GM12878 (cell line): ENCODE data around the gene SMARCD3. TPM values are rescaled to one million over a fixed set of nuclear protein-coding genes. Genes with fewer than 3 reads are reported as not detected.

Experiments
- ATAC-seq: fragments of 200-7000 bp; cut with Tn5 transposase; 3 replicates; pipeline ENCODE4 v1.9.1; 2020; ENCODE audit warnings: mild to moderate bottlenecking, moderate library complexity
- BruUV-seq: library from RNA; stranded (reverse); fragments of 400-500 nt; replicated peaks from 2 replicates; lab custom pipeline; 2021; lab: Mats Ljungman, UMichigan
- CTCF ChIA-PET: fragments of 300-600 bp; sonication (Branson Sonifier 250); formaldehyde crosslinking; extraction: SDS; loops from one replicate; lab custom pipeline; 2021; ENCODE audit warnings: inconsistent platforms; lab: Yijun Ruan, JAX
- POLR2A ChIA-PET: fragments of 350-600 bp; formaldehyde crosslinking; extraction: SDS; loops from one replicate; lab custom pipeline; 2021; ENCODE audit warnings: inconsistent platforms; lab: Charles Lee
- RAD21 ChIA-PET: fragments of 300-600 bp; sonication (Branson Sonifier 250); formaldehyde crosslinking; loops from one replicate; lab custom pipeline; 2023; ENCODE audit warnings: antibody characterized with exemption; ENCODE audit not compliant: unreplicated experiment; lab: Charles Lee
- SMC1A ChIA-PET: fragments of 300-600 bp; sonication (Branson Sonifier 250); formaldehyde crosslinking; loops from one replicate; lab custom pipeline; 2023; ENCODE audit not compliant: unreplicated experiment, uncharacterized antibody; lab: Charles Lee
- DNase-seq: peaks from one replicate; pipeline ENCODE4 v3.0.0-alpha.2; 2011; ENCODE audit warnings: low read depth, low spot score
- FAIRE-seq: peaks from 3 replicates; lab custom pipeline; 2011; peaks lifted over from hg19 to GRCh38; lab: Jason Lieb, UNC
- H2AFZ ChIP-seq: 2 replicates; pipeline ENCODE4 v1.6.0; 2011; ENCODE audit warnings: low read depth, low read length, control low read depth; ENCODE audit not compliant: control insufficient read depth
- H3K27ac ChIP-seq: 2 replicates; pipeline ENCODE4 v1.5.1; 2011; ENCODE audit warnings: control low read depth; ENCODE audit not compliant: control insufficient read depth, insufficient read depth
- H3K27me3 ChIP-seq, 2 experiments: replicated peaks in 1 of 2; 2 replicates each; pipeline versions ENCODE4 v1.6.0 to v1.6.1; 2011; ENCODE audit warnings: low read length in 1 of 2; ENCODE audit not compliant: control insufficient read depth in 2 of 2, insufficient read depth in 2 of 2
- H3K36me3 ChIP-seq, 2 experiments: 2 replicates each; pipeline ENCODE4 v1.5.1; 2011; ENCODE audit warnings: low read length in 1 of 2; ENCODE audit not compliant: control insufficient read depth in 2 of 2, insufficient read depth in 2 of 2
- H3K4me1 ChIP-seq: 2 replicates; pipeline ENCODE4 v1.6.1; 2011; ENCODE audit warnings: mild to moderate bottlenecking, low read length, moderate library complexity, mixed read lengths; ENCODE audit not compliant: control insufficient read depth, insufficient read depth
- H3K4me2 ChIP-seq: 2 replicates; pipeline ENCODE4 v1.6.0; 2011; ENCODE audit warnings: control low read depth; ENCODE audit not compliant: control insufficient read depth, insufficient read depth
- H3K4me3 ChIP-seq: fragments of 200-600 bp; sonication (generic); 2 replicates; pipeline ENCODE4 v1.5.1; 2016
- H3K79me2 ChIP-seq: 2 replicates; pipeline ENCODE4 v1.6.0; 2011; ENCODE audit warnings: low read length; ENCODE audit not compliant: control insufficient read depth, insufficient read depth
- H3K9ac ChIP-seq: 2 replicates; pipeline ENCODE4 v1.8.0; 2011; ENCODE audit warnings: low read length, control low read depth, mixed read lengths; ENCODE audit not compliant: control insufficient read depth, insufficient read depth
- H3K9me3 ChIP-seq: replicated peaks from 3 replicates; pipeline ENCODE4 v1.5.1; 2011; ENCODE audit warnings: mild to moderate bottlenecking, low read length; ENCODE audit not compliant: control insufficient read depth, insufficient read depth
- H4K20me1 ChIP-seq: 2 replicates; pipeline ENCODE4 v1.6.0; 2011; ENCODE audit not compliant: control insufficient read depth, insufficient read depth
- ETV6 ChIP-seq, 2 experiments: fragments of 450-650 bp in 1 of 2; IDR thresholded peaks in 1 of 2; conservative IDR thresholded peaks in 1 of 2; 2 replicates each; pipeline ENCODE4 v1.6.1; 2014; ENCODE audit warnings: antibody characterized with exemption in 1 of 2, borderline replicate concordance in 1 of 2, low read depth in 1 of 2, mild to moderate bottlenecking in 1 of 2, moderate library complexity in 1 of 2
- JUNB ChIP-seq: IDR thresholded peaks from 2 replicates; pipeline ENCODE4 v1.6.1; 2016; ENCODE audit warnings: antibody characterized with exemption, mild to moderate bottlenecking
- KLF5 ChIP-seq: fragments of 450-650 bp; IDR thresholded peaks from 2 replicates; pipeline ENCODE4 v1.6.1; 2014; ENCODE audit warnings: mild to moderate bottlenecking; ENCODE audit not compliant: partially characterized antibody
- WGBS: methylation state at CpG from one replicate; pipeline ENCODE4 v1.1.6; 2016; ENCODE audit warnings: low lambda C conversion rate; ENCODE audit not compliant: insufficient replicate concordance, insufficient coverage; ENCODE audit errors: missing lambda C conversion rate; 5-methylcytosine and 5-hydroxymethylcytosine counted together
- in situ Hi-C: fragments of 300-500 bp; cut with MboI; formaldehyde crosslinking; loops from 9 replicates; pipeline ENCODE4 v1.14.3; 2018; ENCODE audit warnings: mixed read lengths
- intact Hi-C: fragments of 100-400 bp; cut with micrococcal nuclease; formaldehyde crosslinking; loops from one replicate; pipeline ENCODE4 v1.14.2; 2022; ENCODE audit not compliant: unreplicated experiment
- microRNA counts: library from miRNA; unstranded; fragments of <30 nt; microRNA quantifications from one replicate; lab custom pipeline; 2016
- polyA plus RNA-seq, 11 experiments: library from polyadenylated mRNA; depleted of rRNA in 4 of 11; unstranded in 6 of 11; stranded (reverse) in 5 of 11; fragments of >200 nt; fragmentation: Nextera tagmentation in 4 of 11; fragmentation: Illumina TruSeq in 1 of 11; extraction: Ambion mirVana in 4 of 11; extraction: Trizol in 1 of 11; gene quantifications; 1 replicate in 1 of 11; 2 replicates in 10 of 11; pipeline versions ENCODE4 v1.2.1 to v1.2.3, GENCODE V29; 2011 to 2016; ENCODE audit warnings: inconsistent platforms in 2 of 11, missing spikeins in 2 of 11, low read depth in 1 of 11
- total RNA-seq, 4 experiments: library from RNA; depleted of rRNA in 3 of 4; stranded (reverse); fragments of >200 nt in 3 of 4; fragmentation: Illumina TruSeq in 1 of 4; extraction: Trizol in 1 of 4; gene quantifications; 2 replicates each; pipeline versions ENCODE4 v1.2.1 to v1.2.3, GENCODE V29; 2013 to 2021

Gene SMARCD3
- total and polyA plus RNA-seq, 10 of the 15 experiments (the other 5 are each of a cell fraction or from before 2014, with no cell fraction given), result 0.11 to 1.4 (median 0.16) TPM

- Histone ChIP-seq H3K4me3 (no peak overlapping the region), H3K79me2 (no peaks in the 10 kb centered on the region), H2AFZ (no peak overlapping the region), H3K4me2 (no peak overlapping the region), H3K27me3 (peaks cover 0 to 6% of the 10 kb centered on the region in 2 experiments; a peak in 1 of 4 replicates), H3K4me1 (peaks cover 7% of the 10 kb centered on the region), H4K20me1 (no peaks in the 10 kb centered on the region; the same call in 1 of the 2 replicates), H3K36me3 (no peaks in the 10 kb centered on the region), H3K9ac (no peak overlapping the region), H3K9me3 (no peaks in the 10 kb centered on the region), H3K27ac (no peak overlapping the region)
- peak; percentile 34 for ATAC-seq
- 0% methylated on average over 4 of the region's 4 CpGs for WGBS
- CTCF ChIA-PET, result no interaction called here
- TF ChIP-seq JUNB (0 out of 2 replicates have a peak, but pooled peaks have one; percentile 15), ETV6 (conservative IDR thresholded peaks at IDR 0.05 in 1 of 2, IDR thresholded peaks at IDR 0.05 in 1 of 2; ENCODE audit: borderline replicate concordance in 1 of 2, low read depth in 1 of 2) (no peak), KLF5 (no peak)
- POLR2A ChIA-PET, result interaction anchor here (0.6 kb wide), 1 partner anchor 51 kb away, joined by 3 read pairs; no protein-coding TSS in a partner anchor
- SMC1A ChIA-PET, result no interaction called here
- in situ Hi-C loops, result no loop called here
- RAD21 ChIA-PET, result no interaction called here
- intact Hi-C loops, result no loop called here
- DNase-seq, result no peak
- BruUV-seq, result no TSS peak
- no peak for FAIRE-seq
Observed at GRCh38 chr7:151189038-151189437, 59.5 kb downstream of the SMARCD3 start.

MicroRNAs encoded within 50 kb of the gene (microRNA counts, 767-probe panel; counts per million panel counts)
- microRNA hsa-miR-671-3p (lab: Ali Mortazavi, UCI), result 784 counts per million, percentile 18 among the panel's probes with 10 or more counts
- microRNA hsa-miR-671-5p (lab: Ali Mortazavi, UCI), result 55.3 counts per million

Other genes starting within 250 kb of the SMARCD3 start
Only the 7 nearest of the 16 such genes appear.
- not detected in 2 replicates for gene GBX1, start 81.0 kb downstream of the SMARCD3 start, total RNA-seq (2014; rRNA removed)
- gene GBX1, start 81.0 kb downstream of the SMARCD3 start, total RNA-seq (2014; rRNA removed; fragmentation: Illumina TruSeq; extraction: Trizol), result not detected in 2 replicates
- not detected in 2 replicates for gene GBX1, start 81.0 kb downstream of the SMARCD3 start, total RNA-seq (2021)
- gene GBX1, start 81.0 kb downstream of the SMARCD3 start, polyA plus RNA-seq (2011; rRNA removed), result not detected in 2 replicates
- gene GBX1, start 81.0 kb downstream of the SMARCD3 start, polyA plus RNA-seq (2014; fragmentation: Illumina TruSeq; extraction: Trizol), result not detected in 2 replicates
- gene GBX1, start 81.0 kb downstream of the SMARCD3 start, polyA plus RNA-seq (2014; fragmentation: Nextera tagmentation; extraction: Ambion mirVana), result not detected
- not detected in 2 replicates for gene GBX1, start 81.0 kb downstream of the SMARCD3 start, polyA plus RNA-seq (2014; rRNA removed)
- not detected for gene GBX1, start 81.0 kb downstream of the SMARCD3 start, polyA plus RNA-seq (2016; fragmentation: Nextera tagmentation; extraction: Ambion mirVana)
- not detected in 2 replicates for gene ASB10, start 61.4 kb downstream of the SMARCD3 start, total RNA-seq (2014; rRNA removed)
- not detected in 2 replicates for gene ASB10, start 61.4 kb downstream of the SMARCD3 start, total RNA-seq (2014; rRNA removed; fragmentation: Illumina TruSeq; extraction: Trizol)
- gene ASB10, start 61.4 kb downstream of the SMARCD3 start, total RNA-seq (2021), result not detected in 2 replicates
- not detected in 2 replicates for gene ASB10, start 61.4 kb downstream of the SMARCD3 start, polyA plus RNA-seq (2011; rRNA removed)
- not detected in 2 replicates for gene ASB10, start 61.4 kb downstream of the SMARCD3 start, polyA plus RNA-seq (2014; fragmentation: Illumina TruSeq; extraction: Trizol)
- not detected for gene ASB10, start 61.4 kb downstream of the SMARCD3 start, polyA plus RNA-seq (2014; fragmentation: Nextera tagmentation; extraction: Ambion mirVana)
- not detected in 2 replicates for gene ASB10, start 61.4 kb downstream of the SMARCD3 start, polyA plus RNA-seq (2014; rRNA removed)
- gene ASB10, start 61.4 kb downstream of the SMARCD3 start, polyA plus RNA-seq (2016; fragmentation: Nextera tagmentation; extraction: Ambion mirVana), result not detected
- not detected in 2 replicates for gene H2BK1, start 38.2 kb downstream of the SMARCD3 start, total RNA-seq (2014; rRNA removed)
- not detected in 2 replicates for gene H2BK1, start 38.2 kb downstream of the SMARCD3 start, total RNA-seq (2014; rRNA removed; fragmentation: Illumina TruSeq; extraction: Trizol)
- gene H2BK1, start 38.2 kb downstream of the SMARCD3 start, total RNA-seq (2021), result 0.54 TPM in 1 of 2 replicates, not detected in the other
- gene H2BK1, start 38.2 kb downstream of the SMARCD3 start, polyA plus RNA-seq (2011; rRNA removed), result not detected in 2 replicates
- gene H2BK1, start 38.2 kb downstream of the SMARCD3 start, polyA plus RNA-seq (2014; fragmentation: Illumina TruSeq; extraction: Trizol), result not detected in 2 replicates
- not detected for gene H2BK1, start 38.2 kb downstream of the SMARCD3 start, polyA plus RNA-seq (2014; fragmentation: Nextera tagmentation; extraction: Ambion mirVana)
- not detected in 2 replicates for gene H2BK1, start 38.2 kb downstream of the SMARCD3 start, polyA plus RNA-seq (2014; rRNA removed)
- not detected for gene H2BK1, start 38.2 kb downstream of the SMARCD3 start, polyA plus RNA-seq (2016; fragmentation: Nextera tagmentation; extraction: Ambion mirVana)
- 59.4 and 59.8 TPM in 2 replicates for gene ABCF2, start 21.5 kb downstream of the SMARCD3 start, total RNA-seq (2014; rRNA removed)
- gene ABCF2, start 21.5 kb downstream of the SMARCD3 start, total RNA-seq (2014; rRNA removed; fragmentation: Illumina TruSeq; extraction: Trizol), result 55.4 and 56.2 TPM in 2 replicates
- gene ABCF2, start 21.5 kb downstream of the SMARCD3 start, total RNA-seq (2021), result 52.8 and 58.1 TPM in 2 replicates
- gene ABCF2, start 21.5 kb downstream of the SMARCD3 start, polyA plus RNA-seq (2011; rRNA removed), result 15.2 and 29.3 TPM in 2 replicates
- gene ABCF2, start 21.5 kb downstream of the SMARCD3 start, polyA plus RNA-seq (2014; fragmentation: Illumina TruSeq; extraction: Trizol), result 62.1 and 76.3 TPM in 2 replicates
- 10 to 100 TPM; 39.6 to 50.9 TPM for gene ABCF2, start 21.5 kb downstream of the SMARCD3 start, polyA plus RNA-seq (2014; fragmentation: Nextera tagmentation; extraction: Ambion mirVana)
- 49.5 and 54.5 TPM in 2 replicates for gene ABCF2, start 21.5 kb downstream of the SMARCD3 start, polyA plus RNA-seq (2014; rRNA removed)
- gene ABCF2, start 21.5 kb downstream of the SMARCD3 start, polyA plus RNA-seq (2016; fragmentation: Nextera tagmentation; extraction: Ambion mirVana), result 10 to 100 TPM; 63.9 to 65.8 TPM
- gene CHPF2, start 16.2 kb downstream of the SMARCD3 start, total RNA-seq (2014; rRNA removed), result 23.4 and 25.8 TPM in 2 replicates
- gene CHPF2, start 16.2 kb downstream of the SMARCD3 start, total RNA-seq (2014; rRNA removed; fragmentation: Illumina TruSeq; extraction: Trizol), result 10.1 and 11.6 TPM in 2 replicates
- gene CHPF2, start 16.2 kb downstream of the SMARCD3 start, total RNA-seq (2021), result 31.3 and 33.1 TPM in 2 replicates
- 6.7 and 9.2 TPM in 2 replicates for gene CHPF2, start 16.2 kb downstream of the SMARCD3 start, polyA plus RNA-seq (2011; rRNA removed)
- gene CHPF2, start 16.2 kb downstream of the SMARCD3 start, polyA plus RNA-seq (2014; fragmentation: Illumina TruSeq; extraction: Trizol), result 3.2 and 9.2 TPM in 2 replicates
- under 1 TPM; 0.23 to 0.82 TPM for gene CHPF2, start 16.2 kb downstream of the SMARCD3 start, polyA plus RNA-seq (2014; fragmentation: Nextera tagmentation; extraction: Ambion mirVana)
- gene CHPF2, start 16.2 kb downstream of the SMARCD3 start, polyA plus RNA-seq (2014; rRNA removed), result 24.1 and 28.2 TPM in 2 replicates
- gene CHPF2, start 16.2 kb downstream of the SMARCD3 start, polyA plus RNA-seq (2016; fragmentation: Nextera tagmentation; extraction: Ambion mirVana), result 10 to 100 TPM; 11.4 to 13.4 TPM
- 42.3 and 49.5 TPM in 2 replicates for gene NUB1, start 93.1 kb upstream of the SMARCD3 start, total RNA-seq (2014; rRNA removed)
- 64.0 and 65.6 TPM in 2 replicates for gene NUB1, start 93.1 kb upstream of the SMARCD3 start, total RNA-seq (2014; rRNA removed; fragmentation: Illumina TruSeq; extraction: Trizol)
- gene NUB1, start 93.1 kb upstream of the SMARCD3 start, total RNA-seq (2021), result 37.1 and 37.5 TPM in 2 replicates
- 58.0 and 106 TPM in 2 replicates for gene NUB1, start 93.1 kb upstream of the SMARCD3 start, polyA plus RNA-seq (2011; rRNA removed)
- 102 and 177 TPM in 2 replicates for gene NUB1, start 93.1 kb upstream of the SMARCD3 start, polyA plus RNA-seq (2014; fragmentation: Illumina TruSeq; extraction: Trizol)
- gene NUB1, start 93.1 kb upstream of the SMARCD3 start, polyA plus RNA-seq (2014; fragmentation: Nextera tagmentation; extraction: Ambion mirVana), result 10 to 100 TPM; 24.1 to 28.8 TPM
- gene NUB1, start 93.1 kb upstream of the SMARCD3 start, polyA plus RNA-seq (2014; rRNA removed), result 37.4 and 49.1 TPM in 2 replicates
- gene NUB1, start 93.1 kb upstream of the SMARCD3 start, polyA plus RNA-seq (2016; fragmentation: Nextera tagmentation; extraction: Ambion mirVana), result 10 to 100 TPM; 48.9 to 54.4 TPM
- gene WDR86, start 161.3 kb upstream of the SMARCD3 start, total RNA-seq (2014; rRNA removed), result not detected in 2 replicates
- gene WDR86, start 161.3 kb upstream of the SMARCD3 start, total RNA-seq (2014; rRNA removed; fragmentation: Illumina TruSeq; extraction: Trizol), result not detected in 2 replicates
- not detected in 2 replicates for gene WDR86, start 161.3 kb upstream of the SMARCD3 start, total RNA-seq (2021)
- gene WDR86, start 161.3 kb upstream of the SMARCD3 start, polyA plus RNA-seq (2011; rRNA removed), result 0.15 and 0.22 TPM in 2 replicates
- not detected in 2 replicates for gene WDR86, start 161.3 kb upstream of the SMARCD3 start, polyA plus RNA-seq (2014; fragmentation: Illumina TruSeq; extraction: Trizol)
- under 1 TPM in 1 of 2 experiments, not detected in 1; 0.05 TPM for gene WDR86, start 161.3 kb upstream of the SMARCD3 start, polyA plus RNA-seq (2014; fragmentation: Nextera tagmentation; extraction: Ambion mirVana)
- not detected in 2 replicates for gene WDR86, start 161.3 kb upstream of the SMARCD3 start, polyA plus RNA-seq (2014; rRNA removed)
- under 1 TPM in 1 of 2 experiments, not detected in 1; 0.19 TPM for gene WDR86, start 161.3 kb upstream of the SMARCD3 start, polyA plus RNA-seq (2016; fragmentation: Nextera tagmentation; extraction: Ambion mirVana)